ENCODE data around the gene KIAA1210.
A peak's percentile ranks its signal among the peaks of the same experiment; 100 is the strongest.

DNA sequence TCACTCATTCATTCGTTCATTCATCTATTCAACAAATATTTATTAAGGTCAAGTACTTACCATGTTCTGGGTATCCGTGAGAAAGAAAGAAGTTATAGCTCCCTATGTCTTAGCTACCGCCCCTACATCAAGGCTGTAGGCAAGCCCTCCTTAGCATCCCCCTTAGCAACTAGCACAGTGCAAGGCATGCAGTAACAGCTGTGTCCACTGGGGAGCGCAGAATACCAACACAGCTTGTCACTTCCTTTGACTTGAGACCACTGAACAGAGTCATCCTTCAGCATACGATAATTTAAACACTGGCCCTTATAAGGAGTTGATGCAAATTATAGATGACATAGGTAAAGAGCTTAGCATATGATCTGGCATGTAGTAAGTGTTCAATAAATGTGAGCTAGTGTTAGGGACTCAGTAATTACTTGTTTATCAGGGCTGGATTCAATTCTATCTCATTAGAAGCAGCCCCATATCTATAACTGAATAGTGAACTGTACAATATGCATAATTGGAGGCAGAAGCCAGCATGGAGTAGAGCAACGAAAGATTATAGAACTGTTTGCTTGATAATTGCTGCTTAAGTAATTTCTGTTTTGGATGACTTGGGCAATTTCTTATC lies 8.7 kb downstream of the KIAA1210 start:
- TF ChIP-seq, protein P1, sequence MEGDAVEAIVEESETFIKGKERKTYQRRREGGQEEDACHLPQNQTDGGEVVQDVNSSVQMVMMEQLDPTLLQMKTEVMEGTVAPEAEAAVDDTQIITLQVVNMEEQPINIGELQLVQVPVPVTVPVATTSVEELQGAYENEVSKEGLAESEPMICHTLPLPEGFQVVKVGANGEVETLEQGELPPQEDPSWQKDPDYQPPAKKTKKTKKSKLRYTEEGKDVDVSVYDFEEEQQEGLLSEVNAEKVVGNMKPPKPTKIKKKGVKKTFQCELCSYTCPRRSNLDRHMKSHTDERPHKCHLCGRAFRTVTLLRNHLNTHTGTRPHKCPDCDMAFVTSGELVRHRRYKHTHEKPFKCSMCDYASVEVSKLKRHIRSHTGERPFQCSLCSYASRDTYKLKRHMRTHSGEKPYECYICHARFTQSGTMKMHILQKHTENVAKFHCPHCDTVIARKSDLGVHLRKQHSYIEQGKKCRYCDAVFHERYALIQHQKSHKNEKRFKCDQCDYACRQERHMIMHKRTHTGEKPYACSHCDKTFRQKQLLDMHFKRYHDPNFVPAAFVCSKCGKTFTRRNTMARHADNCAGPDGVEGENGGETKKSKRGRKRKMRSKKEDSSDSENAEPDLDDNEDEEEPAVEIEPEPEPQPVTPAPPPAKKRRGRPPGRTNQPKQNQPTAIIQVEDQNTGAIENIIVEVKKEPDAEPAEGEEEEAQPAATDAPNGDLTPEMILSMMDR (IDR thresholded peaks at IDR 0.05 in 2 of 3, conservative IDR thresholded peaks at IDR 0.05 in 1 of 3; ENCODE audit: borderline replicate concordance in 1 of 3, insufficient read depth in 1 of 3, low read depth in 2 of 3, low read length in 2 of 3) = peak; percentile 38 to 76 (median 66); a peak in 5 of 6 replicates
- TF ChIP-seq SP1 (IDR thresholded peaks at IDR 0.05; ENCODE audit: low read depth) (no peak), EZH2phosphoT487 (IDR thresholded peaks at IDR 0.05; ENCODE audit: borderline replicate concordance) (no peak), CEBPB (IDR thresholded peaks at IDR 0.05; ENCODE audit: low read depth) (no peak), EZH2 (IDR thresholded peaks at IDR 0.05) (no peak), CBX3 (IDR thresholded peaks at IDR 0.05; ENCODE audit: low read depth) (no peak), POLR2A (IDR thresholded peaks at IDR 0.05; ENCODE audit: borderline replicate concordance, extremely low read depth, insufficient read depth, insufficient read length) (no peak), POLR2AphosphoS5 (IDR thresholded peaks at IDR 0.05; ENCODE audit: low read depth, low read length) (no peak), EGR1 (IDR thresholded peaks at IDR 0.05; ENCODE audit: low read depth) (no peak), JUND (IDR thresholded peaks at IDR 0.05) (no peak)
- TF ChIP-seq, protein P2, sequence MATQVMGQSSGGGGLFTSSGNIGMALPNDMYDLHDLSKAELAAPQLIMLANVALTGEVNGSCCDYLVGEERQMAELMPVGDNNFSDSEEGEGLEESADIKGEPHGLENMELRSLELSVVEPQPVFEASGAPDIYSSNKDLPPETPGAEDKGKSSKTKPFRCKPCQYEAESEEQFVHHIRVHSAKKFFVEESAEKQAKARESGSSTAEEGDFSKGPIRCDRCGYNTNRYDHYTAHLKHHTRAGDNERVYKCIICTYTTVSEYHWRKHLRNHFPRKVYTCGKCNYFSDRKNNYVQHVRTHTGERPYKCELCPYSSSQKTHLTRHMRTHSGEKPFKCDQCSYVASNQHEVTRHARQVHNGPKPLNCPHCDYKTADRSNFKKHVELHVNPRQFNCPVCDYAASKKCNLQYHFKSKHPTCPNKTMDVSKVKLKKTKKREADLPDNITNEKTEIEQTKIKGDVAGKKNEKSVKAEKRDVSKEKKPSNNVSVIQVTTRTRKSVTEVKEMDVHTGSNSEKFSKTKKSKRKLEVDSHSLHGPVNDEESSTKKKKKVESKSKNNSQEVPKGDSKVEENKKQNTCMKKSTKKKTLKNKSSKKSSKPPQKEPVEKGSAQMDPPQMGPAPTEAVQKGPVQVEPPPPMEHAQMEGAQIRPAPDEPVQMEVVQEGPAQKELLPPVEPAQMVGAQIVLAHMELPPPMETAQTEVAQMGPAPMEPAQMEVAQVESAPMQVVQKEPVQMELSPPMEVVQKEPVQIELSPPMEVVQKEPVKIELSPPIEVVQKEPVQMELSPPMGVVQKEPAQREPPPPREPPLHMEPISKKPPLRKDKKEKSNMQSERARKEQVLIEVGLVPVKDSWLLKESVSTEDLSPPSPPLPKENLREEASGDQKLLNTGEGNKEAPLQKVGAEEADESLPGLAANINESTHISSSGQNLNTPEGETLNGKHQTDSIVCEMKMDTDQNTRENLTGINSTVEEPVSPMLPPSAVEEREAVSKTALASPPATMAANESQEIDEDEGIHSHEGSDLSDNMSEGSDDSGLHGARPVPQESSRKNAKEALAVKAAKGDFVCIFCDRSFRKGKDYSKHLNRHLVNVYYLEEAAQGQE (IDR thresholded peaks at IDR 0.05; ENCODE audit: low read depth) = no peak
- TF ChIP-seq, protein P3, sequence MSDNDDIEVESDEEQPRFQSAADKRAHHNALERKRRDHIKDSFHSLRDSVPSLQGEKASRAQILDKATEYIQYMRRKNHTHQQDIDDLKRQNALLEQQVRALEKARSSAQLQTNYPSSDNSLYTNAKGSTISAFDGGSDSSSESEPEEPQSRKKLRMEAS (IDR thresholded peaks at IDR 0.05) = no peak
